AG04450 (cell line): ENCODE measurements around the gene COL8A2. TPM values are rescaled to one million over a fixed set of nuclear protein-coding genes. Genes with fewer than 3 reads are reported as not detected.

ENCODE experiments used
- CTCF ChIA-PET: fragments of 300-600, 350-600 bp; formaldehyde crosslinking; extraction: SDS; loops from one replicate; lab custom pipeline; 2022; ENCODE audit warnings: antibody characterized with exemption, inconsistent platforms; lab: Charles Lee
- POLR2A ChIA-PET: fragments of 350-600 bp; formaldehyde crosslinking; extraction: SDS; loops from one replicate; lab custom pipeline; 2021; ENCODE audit warnings: antibody characterized with exemption, inconsistent platforms; lab: Yijun Ruan, JAX
- DNase-seq: peaks from one replicate; pipeline ENCODE4 v3.0.0-alpha.2; 2011; ENCODE audit warnings: low read depth, low spot score
- H3K27ac ChIP-seq: one replicate; pipeline ENCODE4 v1.5.1; 2012; ENCODE audit warnings: low read depth, low read length, control low read depth
- H3K27me3 ChIP-seq: one replicate; pipeline ENCODE4 v1.6.0; 2012; ENCODE audit warnings: low read length; ENCODE audit not compliant: control insufficient read depth, insufficient read depth
- H3K4me3 ChIP-seq: 2 replicates; pipeline ENCODE4 v1.5.1; 2011; ENCODE audit warnings: mild to moderate bottlenecking, low read depth, low read length, control low read depth
- H3K9me3 ChIP-seq: 2 replicates; pipeline ENCODE4 v1.5.1; 2012; ENCODE audit warnings: low read length; ENCODE audit not compliant: control insufficient read depth, insufficient read depth
- polyA plus RNA-seq: library from polyadenylated mRNA; depleted of rRNA; stranded (reverse); fragments of >200 nt; gene quantifications from 2 replicates; pipeline ENCODE4 v1.2.3, GENCODE V29; 2011
- TF ChIP-seq, protein P1 (sequence below): IDR thresholded peaks from 2 replicates; pipeline ENCODE4 v1.5.1; 2011; ENCODE audit warnings: low read depth, low read length, control low read depth, inconsistent platforms

The COL8A2 gene
- polyA plus RNA-seq, 1 experiment: 1.5 TPM

DNA sequence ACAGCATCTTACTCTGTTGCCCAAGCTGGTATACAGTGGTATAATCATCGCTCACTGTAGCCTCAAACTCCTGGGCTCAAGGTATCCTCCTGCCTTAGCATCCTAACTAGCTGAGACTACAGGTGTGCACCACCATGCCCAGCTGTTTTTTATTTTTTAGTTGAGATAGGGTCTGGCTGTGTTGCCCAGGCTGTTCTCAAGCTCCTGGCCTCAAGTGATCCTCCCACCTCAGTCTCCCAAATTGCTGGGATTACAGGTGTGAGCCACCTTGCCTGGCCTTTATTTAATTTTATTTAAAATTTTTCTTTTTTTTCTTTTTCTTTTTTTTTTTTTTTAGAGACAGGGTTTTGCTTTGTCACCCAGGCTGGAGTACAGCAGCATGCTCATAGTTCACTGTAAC is 40.1 kb upstream of the COL8A2 start:
- ChIA-PET POLR2A (interaction anchor here (1.1 kb wide), 1 partner anchor 18 kb away, joined by 5 read pairs; no protein-coding TSS in a partner anchor), CTCF (interaction anchor here (1.4 kb wide), 1 partner anchor 23 kb away, joined by 10 read pairs; no protein-coding TSS in a partner anchor)
- DNase-seq: no peak
- Histone ChIP-seq H3K4me3 (no peak overlapping the region), H3K27ac (no peak overlapping the region), H3K27me3 (no peaks in the 10 kb centered on the region), H3K9me3 (no peaks in the 10 kb centered on the region)
- TF ChIP-seq, protein P1, sequence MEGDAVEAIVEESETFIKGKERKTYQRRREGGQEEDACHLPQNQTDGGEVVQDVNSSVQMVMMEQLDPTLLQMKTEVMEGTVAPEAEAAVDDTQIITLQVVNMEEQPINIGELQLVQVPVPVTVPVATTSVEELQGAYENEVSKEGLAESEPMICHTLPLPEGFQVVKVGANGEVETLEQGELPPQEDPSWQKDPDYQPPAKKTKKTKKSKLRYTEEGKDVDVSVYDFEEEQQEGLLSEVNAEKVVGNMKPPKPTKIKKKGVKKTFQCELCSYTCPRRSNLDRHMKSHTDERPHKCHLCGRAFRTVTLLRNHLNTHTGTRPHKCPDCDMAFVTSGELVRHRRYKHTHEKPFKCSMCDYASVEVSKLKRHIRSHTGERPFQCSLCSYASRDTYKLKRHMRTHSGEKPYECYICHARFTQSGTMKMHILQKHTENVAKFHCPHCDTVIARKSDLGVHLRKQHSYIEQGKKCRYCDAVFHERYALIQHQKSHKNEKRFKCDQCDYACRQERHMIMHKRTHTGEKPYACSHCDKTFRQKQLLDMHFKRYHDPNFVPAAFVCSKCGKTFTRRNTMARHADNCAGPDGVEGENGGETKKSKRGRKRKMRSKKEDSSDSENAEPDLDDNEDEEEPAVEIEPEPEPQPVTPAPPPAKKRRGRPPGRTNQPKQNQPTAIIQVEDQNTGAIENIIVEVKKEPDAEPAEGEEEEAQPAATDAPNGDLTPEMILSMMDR: no peak

DNA sequence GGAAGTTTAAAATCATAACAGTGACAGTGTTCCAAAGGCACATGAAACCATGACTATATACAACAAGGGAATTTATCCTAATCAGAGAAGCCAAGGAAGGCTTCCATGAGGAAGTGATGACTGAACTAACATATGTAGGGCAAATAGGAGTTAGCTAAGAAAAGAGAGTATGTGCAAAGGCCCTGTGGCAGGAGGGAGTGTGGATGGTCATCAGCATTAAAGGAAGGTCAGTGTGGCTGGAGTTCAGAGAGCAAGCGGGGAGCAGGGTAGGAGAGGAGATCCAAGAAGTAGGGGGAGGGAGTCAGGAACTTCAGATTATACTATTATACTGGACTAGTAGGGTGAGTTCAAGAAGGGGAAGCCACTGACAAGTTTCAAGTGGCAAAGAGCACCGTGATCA is 39.3 kb upstream of the COL8A2 start:
- DNase-seq: no peak
- POLR2A ChIA-PET: no interaction called here
- Histone ChIP-seq H3K27ac (no peak overlapping the region), H3K27me3 (no peaks in the 10 kb centered on the region), H3K9me3 (no peaks in the 10 kb centered on the region), H3K4me3 (no peak overlapping the region)
- TF ChIP-seq, protein P1: no peak
- CTCF ChIA-PET: interaction anchor here (2.6 kb wide), 1 partner anchor 24 kb away, joined by 16 read pairs; no protein-coding TSS in a partner anchor

DNA sequence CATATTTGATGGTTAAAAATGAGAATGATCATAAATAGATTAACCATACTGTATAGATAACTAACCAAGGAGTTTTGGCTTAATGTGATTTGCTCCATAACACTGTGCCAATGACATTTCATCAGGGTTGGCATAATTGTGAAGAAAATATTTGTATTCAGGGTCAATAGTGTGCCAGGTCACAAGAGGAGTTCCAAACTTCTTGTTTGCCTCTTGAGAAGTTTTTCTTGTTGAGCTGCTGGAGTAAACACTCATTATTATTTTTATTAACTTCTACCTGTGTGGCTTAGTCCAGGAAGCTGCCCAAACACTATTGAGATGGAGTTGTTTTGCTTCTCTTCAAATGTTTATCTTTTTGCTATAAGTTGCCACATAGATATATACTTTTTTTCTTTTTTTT is 38.4 kb upstream of the COL8A2 start:
- Histone ChIP-seq H3K27me3 (no peaks in the 10 kb centered on the region), H3K9me3 (no peaks in the 10 kb centered on the region), H3K27ac (no peak overlapping the region), H3K4me3 (no peak overlapping the region)
- TF ChIP-seq, protein P1: no peak
- CTCF ChIA-PET: interaction anchor here (0.7 to 2.6 kb wide), 3 partner anchors 14 to 292 kb away, joined by 3 to 16 read pairs (median 8); no protein-coding TSS in a partner anchor
- DNase-seq: no peak
- POLR2A ChIA-PET: interaction anchor here (0.7 kb wide), 1 partner anchor 92 kb away, joined by 3 read pairs; no protein-coding TSS in a partner anchor

DNA sequence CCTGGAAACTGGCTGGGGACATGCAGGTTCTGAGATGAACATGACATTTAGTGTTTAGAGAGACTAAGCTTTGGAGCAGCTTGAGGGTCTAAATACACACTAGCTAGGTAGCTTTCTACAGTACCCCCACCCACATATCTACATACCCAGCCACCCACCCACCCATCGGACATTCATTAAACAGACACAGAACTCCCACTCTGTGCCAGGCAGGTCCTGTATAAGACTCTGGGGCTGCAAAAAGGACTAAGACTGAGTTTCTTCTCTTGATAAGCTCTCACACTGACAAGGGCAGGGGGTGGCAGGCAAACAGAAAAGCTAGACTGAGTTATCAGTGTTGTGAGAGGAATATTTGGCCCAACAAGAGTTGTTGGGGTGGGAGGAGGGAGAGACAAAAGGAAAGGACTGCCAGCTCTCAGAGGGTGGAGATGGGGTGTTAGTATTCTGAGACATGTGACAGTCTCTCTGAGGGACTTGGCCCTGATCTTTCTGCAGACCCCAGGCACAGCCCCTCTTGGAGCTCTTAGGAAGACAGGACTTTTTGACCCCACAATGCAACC is 37.7 kb upstream of the COL8A2 start:
- Histone ChIP-seq H3K4me3 (no peak overlapping the region), H3K27me3 (no peaks in the 10 kb centered on the region), H3K9me3 (no peaks in the 10 kb centered on the region), H3K27ac (no peak overlapping the region)
- TF ChIP-seq, protein P1: no peak
- no peak for DNase-seq
- ChIA-PET CTCF (interaction anchor here (0.7 to 2.6 kb wide), 5 partner anchors 13 to 293 kb away, joined by 3 to 16 read pairs (median 7); no protein-coding TSS in a partner anchor), POLR2A (no interaction called here)
